Activated naive CD8-positive, alpha-beta T cell (primary cell): ENCODE data around the gene LRP10.

ENCODE experiments used
- H3K27ac Mint-ChIP-seq: one replicate; pipeline ENCODE4 v1.8.0; 2021; ENCODE audit warnings: mixed read lengths
- H3K27me3 Mint-ChIP-seq: one replicate; pipeline ENCODE4 v1.8.0; 2021; ENCODE audit warnings: mixed read lengths
- H3K36me3 Mint-ChIP-seq: one replicate; pipeline ENCODE4 v1.8.0; 2021; ENCODE audit warnings: mixed read lengths
- H3K4me1 Mint-ChIP-seq: one replicate; pipeline ENCODE4 v1.8.0; 2021; ENCODE audit warnings: low read depth, mixed read lengths
- H3K4me3 Mint-ChIP-seq: one replicate; pipeline ENCODE4 v1.8.0; 2021; ENCODE audit warnings: mild to moderate bottlenecking, mixed read lengths
- H3K9me3 Mint-ChIP-seq: one replicate; pipeline ENCODE4 v1.8.0; 2021; ENCODE audit warnings: low read depth, mixed read lengths

LRP10 gene

GRCh38 chr14:22886500-22887259 is 15.1 kb downstream of the LRP10 start:
- H3K36me3 Mint-ChIP-seq, result no peaks in the 10 kb centered on the region
- no peaks in the 10 kb centered on the region for H3K27me3 Mint-ChIP-seq
- H3K4me3 Mint-ChIP-seq, result peak overlapping the region; percentile 84
- no peaks in the 10 kb centered on the region for H3K9me3 Mint-ChIP-seq
- peak overlapping the region; percentile 79 for H3K27ac Mint-ChIP-seq
- H3K4me1 Mint-ChIP-seq, result peaks cover 50% of the 10 kb centered on the region

GRCh38 chr14:22887260-22887989 is 15.9 kb downstream of the LRP10 start:
- Mint-ChIP-seq H3K9me3 (no peaks in the 10 kb centered on the region), H3K36me3 (no peaks in the 10 kb centered on the region), H3K27ac (peak overlapping the region; percentile 79), H3K4me3 (peak overlapping the region; percentile 84), H3K4me1 (peaks cover 46% of the 10 kb centered on the region), H3K27me3 (no peaks in the 10 kb centered on the region)

GRCh38 chr14:22887990-22888378 is 16.4 kb downstream of the LRP10 start:
- Mint-ChIP-seq H3K27ac (peak overlapping the region; percentile 29), H3K36me3 (no peaks in the 10 kb centered on the region), H3K9me3 (no peaks in the 10 kb centered on the region)

GRCh38 chr14:22888662-22889061 is 17.1 kb downstream of the LRP10 start:
- Mint-ChIP-seq H3K4me1 (peaks cover 37% of the 10 kb centered on the region), H3K4me3 (no peak overlapping the region), H3K36me3 (no peaks in the 10 kb centered on the region), H3K27me3 (no peaks in the 10 kb centered on the region), H3K9me3 (no peaks in the 10 kb centered on the region), H3K27ac (no peak overlapping the region)

More at GRCh38 chr14:22887990-22888378, 16.4 kb downstream of the LRP10 start:
- Mint-ChIP-seq H3K4me3 (peak overlapping the region; percentile 84), H3K4me1 (peaks cover 42% of the 10 kb centered on the region), H3K27me3 (no peaks in the 10 kb centered on the region)

GRCh38 chr14:22890416-22890815 is 18.9 kb downstream of the LRP10 start:
- no peaks in the 10 kb centered on the region for H3K9me3 Mint-ChIP-seq
- no peaks in the 10 kb centered on the region for H3K36me3 Mint-ChIP-seq
- H3K27me3 Mint-ChIP-seq, result no peaks in the 10 kb centered on the region
- peaks cover 30% of the 10 kb centered on the region for H3K4me1 Mint-ChIP-seq
- H3K4me3 Mint-ChIP-seq, result no peak overlapping the region
- H3K27ac Mint-ChIP-seq, result no peak overlapping the region

GRCh38 chr14:22892488-22892887 is 20.9 kb downstream of the LRP10 start:
- Mint-ChIP-seq H3K9me3 (no peaks in the 10 kb centered on the region), H3K27ac (no peak overlapping the region)

GRCh38 chr14:22893706-22894105 is 22.2 kb downstream of the LRP10 start:
- Mint-ChIP-seq H3K4me3 (no peak overlapping the region), H3K4me1 (peaks cover 16% of the 10 kb centered on the region), H3K9me3 (no peaks in the 10 kb centered on the region), H3K27ac (no peak overlapping the region), H3K27me3 (no peaks in the 10 kb centered on the region), H3K36me3 (no peaks in the 10 kb centered on the region)

More at GRCh38 chr14:22892488-22892887, 20.9 kb downstream of the LRP10 start:
- no peaks in the 10 kb centered on the region for H3K36me3 Mint-ChIP-seq
- no peak overlapping the region for H3K4me3 Mint-ChIP-seq
- peaks cover 20% of the 10 kb centered on the region for H3K4me1 Mint-ChIP-seq
- H3K27me3 Mint-ChIP-seq, result no peaks in the 10 kb centered on the region

- no peak overlapping the region for H3K4me3 Mint-ChIP-seq
- no peaks in the 10 kb centered on the region for H3K27me3 Mint-ChIP-seq
- H3K9me3 Mint-ChIP-seq, result no peaks in the 10 kb centered on the region
- peaks cover 2% of the 10 kb centered on the region for H3K36me3 Mint-ChIP-seq
- H3K4me1 Mint-ChIP-seq, result peaks cover 11% of the 10 kb centered on the region
- no peak overlapping the region for H3K27ac Mint-ChIP-seq
Measured at GRCh38 chr14:22895402-22895801, 23.9 kb downstream of the LRP10 start.

GRCh38 chr14:22896356-22896755 is 24.8 kb downstream of the LRP10 start:
- no peak overlapping the region for H3K27ac Mint-ChIP-seq
- H3K36me3 Mint-ChIP-seq, result peaks cover 2% of the 10 kb centered on the region
- no peaks in the 10 kb centered on the region for H3K27me3 Mint-ChIP-seq
- no peaks in the 10 kb centered on the region for H3K9me3 Mint-ChIP-seq
- H3K4me1 Mint-ChIP-seq, result peaks cover 12% of the 10 kb centered on the region
- H3K4me3 Mint-ChIP-seq, result no peak overlapping the region

GRCh38 chr14:22896760-22897159 is 25.2 kb downstream of the LRP10 start:
- Mint-ChIP-seq H3K36me3 (peaks cover 2% of the 10 kb centered on the region), H3K27ac (no peak overlapping the region), H3K4me3 (no peak overlapping the region), H3K4me1 (peaks cover 12% of the 10 kb centered on the region), H3K27me3 (no peaks in the 10 kb centered on the region), H3K9me3 (no peaks in the 10 kb centered on the region)

GRCh38 chr14:22897357-22897756 is 25.8 kb downstream of the LRP10 start:
- no peak overlapping the region for H3K27ac Mint-ChIP-seq
- peaks cover 2% of the 10 kb centered on the region for H3K36me3 Mint-ChIP-seq
- H3K9me3 Mint-ChIP-seq, result no peaks in the 10 kb centered on the region
- H3K4me1 Mint-ChIP-seq, result peaks cover 12% of the 10 kb centered on the region
- H3K27me3 Mint-ChIP-seq, result no peaks in the 10 kb centered on the region
- no peak overlapping the region for H3K4me3 Mint-ChIP-seq

- H3K4me1 Mint-ChIP-seq, result peaks cover 12% of the 10 kb centered on the region
- H3K27me3 Mint-ChIP-seq, result no peaks in the 10 kb centered on the region
- H3K9me3 Mint-ChIP-seq, result no peaks in the 10 kb centered on the region
- peak overlapping the region; percentile 76 for H3K27ac Mint-ChIP-seq
- no peak overlapping the region for H3K4me3 Mint-ChIP-seq
- peaks cover 2% of the 10 kb centered on the region for H3K36me3 Mint-ChIP-seq
Measured at GRCh38 chr14:22898302-22899090, 27.0 kb downstream of the LRP10 start.

- no peak overlapping the region for H3K4me3 Mint-ChIP-seq
- no peaks in the 10 kb centered on the region for H3K27me3 Mint-ChIP-seq
- H3K27ac Mint-ChIP-seq, result peak overlapping the region; percentile 37
- peaks cover 12% of the 10 kb centered on the region for H3K4me1 Mint-ChIP-seq
- H3K9me3 Mint-ChIP-seq, result no peaks in the 10 kb centered on the region
- peaks cover 7% of the 10 kb centered on the region for H3K36me3 Mint-ChIP-seq
Measured at GRCh38 chr14:22900081-22900799, 28.7 kb downstream of the LRP10 start.

GRCh38 chr14:22901799-22902198 is 30.3 kb downstream of the LRP10 start:
- no peak overlapping the region for H3K4me3 Mint-ChIP-seq
- no peak overlapping the region for H3K27ac Mint-ChIP-seq
- peaks cover 12% of the 10 kb centered on the region for H3K4me1 Mint-ChIP-seq
- H3K9me3 Mint-ChIP-seq, result no peaks in the 10 kb centered on the region
- no peaks in the 10 kb centered on the region for H3K27me3 Mint-ChIP-seq
- peaks cover 14% of the 10 kb centered on the region for H3K36me3 Mint-ChIP-seq
